Stimulated activated CD4-positive, alpha-beta T cell treated with anti-CD3 and anti-CD28 coated beads, Interleukin-4, amount 100 ng/mL, for 24 hours (primary cell): ENCODE results near the gene HUNK.
"Not testable (repeated sequence)": the region's sequence is repeated elsewhere in the genome, so short reads cannot be mapped to it uniquely, and the experiment has no call there.

Experiments
- DNase-seq: peaks from one replicate; pipeline ENCODE4 v3.0.0-alpha.2; 2020

The HUNK gene

DNA sequence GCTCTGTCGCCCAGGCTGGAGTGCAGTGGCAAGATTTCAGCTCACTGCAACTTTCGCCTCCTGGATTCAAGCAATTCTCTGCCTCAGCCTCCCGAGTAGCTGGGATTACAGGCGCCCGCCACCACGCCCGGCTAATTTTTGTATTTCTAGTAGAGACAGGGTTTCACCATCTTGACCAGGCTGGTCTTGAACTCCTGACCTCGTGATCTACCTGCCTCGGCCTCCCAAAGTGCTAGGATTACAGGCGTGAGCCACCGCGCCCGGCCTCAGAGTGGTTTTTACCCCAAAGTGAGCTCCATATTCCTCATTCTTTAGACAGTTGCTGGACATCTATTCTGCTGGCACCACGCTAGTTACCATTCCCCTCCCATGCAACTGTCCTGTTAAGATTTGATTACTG is 1.4 kb upstream of the HUNK start:
- DNase-seq, result not testable (repeated sequence)

DNA sequence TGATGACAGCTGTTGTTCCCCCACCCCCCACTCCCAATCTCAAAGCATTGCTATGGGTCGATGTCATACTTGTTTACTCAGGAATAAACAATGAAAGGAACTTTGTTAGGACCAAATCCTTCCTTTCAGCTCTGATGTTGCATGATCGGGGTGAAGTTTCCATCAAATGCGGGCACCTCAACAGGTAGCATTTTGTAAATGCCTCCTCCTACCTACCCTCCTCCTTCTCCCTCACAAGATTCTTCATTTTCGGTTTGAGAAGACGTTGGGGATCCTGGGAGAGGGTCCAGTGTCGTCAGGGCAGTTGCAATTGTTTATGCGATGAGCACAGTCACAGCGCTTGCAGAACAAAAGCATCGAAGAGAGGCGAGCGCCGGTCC is 758 bp upstream of the HUNK start:
- no peak for DNase-seq

- no peak for DNase-seq
Measured at GRCh38 chr21:31873275-31873695, 465 bp downstream of the HUNK start.

GRCh38 chr21:31873696-31874599 is 1.1 kb downstream of the HUNK start:
- peak; percentile 40 for DNase-seq

- no peak for DNase-seq
Measured at GRCh38 chr21:31874812-31875212, 2.0 kb downstream of the HUNK start.

DNA sequence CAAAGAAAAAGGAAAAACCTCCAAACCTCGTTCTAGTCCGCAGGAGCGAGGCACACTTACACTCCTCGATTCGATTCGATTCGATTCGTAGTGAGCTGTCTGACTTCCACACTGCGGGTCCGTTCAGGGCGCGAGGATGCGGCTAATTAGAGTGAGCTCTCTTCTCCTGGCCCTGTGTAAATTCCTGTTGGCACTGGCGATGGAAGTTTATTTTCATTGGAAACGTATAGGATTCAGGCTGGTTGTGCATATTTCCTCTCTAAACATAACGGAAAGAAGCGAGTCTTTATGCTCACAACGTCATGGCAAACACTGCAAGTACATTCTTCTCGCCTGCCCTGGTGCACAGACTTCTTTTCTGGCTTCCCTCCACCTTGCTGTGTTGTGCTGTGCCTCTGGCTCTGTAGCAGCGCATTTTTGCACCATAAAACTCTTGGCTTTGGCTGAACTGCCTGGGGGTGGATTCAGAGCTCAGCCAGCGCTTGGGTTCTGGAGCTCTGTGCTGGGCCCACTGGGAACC is 2.7 kb downstream of the HUNK start:
- no peak for DNase-seq

GRCh38 chr21:31877463-31877957 is 4.7 kb downstream of the HUNK start:
- DNase-seq, result no peak

DNA sequence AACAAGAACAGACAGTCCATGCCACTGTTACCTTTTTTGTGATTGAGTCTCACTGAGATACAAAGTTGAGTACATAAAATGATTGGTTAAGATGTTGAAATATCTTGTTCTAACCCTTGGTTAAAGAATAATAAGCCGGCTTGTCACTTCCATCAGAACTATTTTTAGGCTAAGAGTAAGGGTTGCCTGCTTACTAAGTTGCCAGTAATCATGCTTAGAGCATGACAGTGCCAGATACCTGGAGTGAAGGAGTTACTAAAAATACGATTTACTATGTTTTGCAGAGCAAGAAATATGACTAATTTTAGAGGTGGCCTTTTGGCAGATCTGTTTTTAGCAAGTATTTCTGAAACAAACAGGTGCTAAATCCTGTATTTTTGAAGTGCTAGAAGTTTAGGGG is 6.0 kb downstream of the HUNK start:
- DNase-seq, result no peak

- DNase-seq, result no peak
Measured at GRCh38 chr21:31879241-31879650, 6.4 kb downstream of the HUNK start.

DNA sequence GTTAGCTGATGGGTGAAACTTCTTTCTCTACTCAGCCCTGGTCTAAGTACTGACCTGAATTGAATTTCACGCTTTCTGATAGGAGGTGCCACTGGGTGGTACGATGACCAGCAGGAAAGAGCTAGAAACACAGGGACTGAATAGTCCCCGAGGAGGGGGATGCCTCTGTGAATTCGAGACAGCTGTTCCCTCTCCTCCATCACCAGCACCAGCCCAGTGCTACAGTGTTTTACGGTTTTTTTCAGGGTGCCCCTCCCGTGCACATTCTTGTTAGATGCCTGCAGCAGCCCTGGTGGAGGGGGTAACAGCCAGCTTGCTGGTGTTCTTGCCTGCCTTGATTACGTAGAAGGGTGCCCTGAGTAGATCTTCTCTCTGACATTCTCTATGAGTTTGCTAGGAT is 7.1 kb downstream of the HUNK start:
- no peak for DNase-seq

DNA sequence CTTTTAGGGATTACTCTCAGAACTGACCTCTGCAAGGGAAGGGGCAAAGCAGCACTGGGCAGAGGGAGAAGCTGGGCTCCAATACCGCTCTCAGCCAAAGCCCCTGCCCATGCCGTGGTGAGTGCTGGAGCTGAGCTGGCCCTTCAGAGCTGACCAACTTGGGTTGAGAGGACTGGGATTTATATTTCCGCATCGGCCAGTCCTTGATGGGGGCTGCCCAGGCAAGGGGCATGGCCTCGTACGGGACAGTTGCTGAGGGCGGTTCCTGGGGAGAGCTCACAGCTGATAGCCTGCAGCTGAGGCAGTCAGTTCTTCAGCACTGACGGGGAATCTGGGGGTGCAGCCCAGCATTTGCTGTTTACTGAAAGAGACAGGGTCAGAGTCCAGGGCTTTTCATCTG is 8.0 kb downstream of the HUNK start:
- no peak for DNase-seq

GRCh38 chr21:31882711-31883110 is 9.9 kb downstream of the HUNK start:
- DNase-seq, result no peak

- DNase-seq, result no peak
Measured at GRCh38 chr21:31885146-31885545, 12.3 kb downstream of the HUNK start.

- no peak for DNase-seq
Measured at GRCh38 chr21:31886915-31887314, 14.1 kb downstream of the HUNK start.

DNA sequence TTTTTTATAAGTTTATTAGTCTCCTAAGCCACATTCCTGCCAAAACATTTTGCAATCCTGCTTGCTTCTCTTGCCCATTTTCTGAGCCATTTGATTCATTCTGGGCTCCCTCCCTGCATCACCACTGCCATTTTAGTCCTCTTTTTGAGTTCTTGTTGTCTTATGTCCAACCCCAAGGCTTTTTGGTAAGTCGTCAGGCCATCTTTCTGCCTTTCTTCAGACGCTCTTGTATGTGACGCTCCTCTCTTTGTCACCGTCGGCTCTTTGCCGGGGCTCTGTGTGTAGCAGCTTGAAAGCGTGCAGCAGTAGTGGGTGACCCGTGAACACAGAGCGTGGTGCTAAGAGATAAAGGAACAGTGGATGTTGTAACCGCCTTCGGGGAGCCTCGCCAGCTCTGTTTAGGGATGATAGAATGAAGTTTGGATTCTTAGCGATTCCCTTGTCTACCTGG is 14.6 kb downstream of the HUNK start:
- DNase-seq, result no peak

GRCh38 chr21:31888936-31889371 is 16.1 kb downstream of the HUNK start:
- DNase-seq, result no peak

- no peak for DNase-seq
Measured at GRCh38 chr21:31889460-31889859, 16.6 kb downstream of the HUNK start.

- DNase-seq, result no peak
Measured at GRCh38 chr21:31892686-31893085, 19.9 kb downstream of the HUNK start.

DNA sequence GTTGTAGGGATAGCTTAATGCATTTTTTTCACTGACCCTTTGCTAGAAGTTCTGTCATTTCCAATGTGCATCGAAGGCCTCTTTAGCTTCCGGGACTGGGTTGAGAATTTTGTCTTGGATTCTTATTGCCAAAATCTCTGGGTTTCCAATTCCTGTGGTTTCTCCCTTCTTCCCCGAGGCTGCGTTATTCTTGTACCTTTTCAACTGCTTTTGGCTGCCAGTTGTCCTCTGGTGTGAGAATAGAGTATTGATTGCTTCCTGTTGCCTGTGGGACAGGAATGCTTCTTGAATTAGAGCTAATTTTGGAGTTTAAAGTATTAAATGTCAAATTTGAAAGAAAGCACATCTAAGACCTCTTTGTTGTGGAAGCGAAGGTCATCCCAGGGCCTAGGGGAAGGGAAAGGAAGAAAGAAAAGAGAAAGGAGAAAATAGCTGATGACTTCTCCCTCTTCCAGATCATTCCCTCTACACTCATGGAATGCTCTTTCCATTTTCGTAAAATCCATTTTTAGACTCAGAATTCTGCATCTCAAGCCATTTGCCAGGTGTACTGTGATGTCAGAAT is 21.1 kb downstream of the HUNK start:
- no peak for DNase-seq

- DNase-seq, result no peak
Measured at GRCh38 chr21:31894457-31894856, 21.6 kb downstream of the HUNK start.

- no peak for DNase-seq
Measured at GRCh38 chr21:31895077-31895835, 22.4 kb downstream of the HUNK start.

DNA sequence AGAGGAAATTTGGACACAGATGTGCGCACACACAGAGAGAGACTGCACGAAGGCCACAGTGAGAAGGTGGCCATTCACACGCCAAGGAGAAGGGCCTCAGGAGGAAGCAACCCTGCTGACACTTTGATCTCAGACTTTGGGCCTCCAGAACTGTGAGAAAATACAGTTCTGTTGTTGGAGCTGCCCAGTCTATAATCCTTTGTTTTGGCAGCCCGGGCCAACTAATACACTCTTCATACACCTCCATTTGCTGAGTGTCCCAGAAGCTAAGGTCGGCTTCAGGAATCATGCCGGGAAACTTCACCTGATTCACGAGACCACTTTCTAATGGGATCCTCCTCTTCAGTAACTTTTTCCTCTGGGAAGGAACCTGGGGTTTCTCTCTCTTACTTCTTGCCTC is 23.2 kb downstream of the HUNK start:
- no peak for DNase-seq

GRCh38 chr21:31897311-31897710 is 24.5 kb downstream of the HUNK start:
- no peak for DNase-seq
